Naive thymus-derived CD8-positive, alpha-beta T cell (primary cell): ENCODE measurements around the gene NT5DC4. TPM values are rescaled to one million over a fixed set of nuclear protein-coding genes. Genes with fewer than 3 reads are reported as not detected.

ENCODE experiments used
- ATAC-seq, 2 donors: fragments of 150-1000 bp; cut with Tn5 transposase in 1 of 2; sonication (Bioruptor Pico), chemical (Tn5 transposase) in 1 of 2; 1 replicate in 1 of 2; 2 replicates in 1 of 2; pipeline ENCODE4 v1.10.0; 2021; ENCODE audit warnings: mild to moderate bottlenecking in 2 of 2, moderate library complexity in 2 of 2
- POLR2A ChIA-PET: fragments of 350-600 bp; sonication (Branson Sonifier 250); formaldehyde crosslinking; loops from one replicate; lab custom pipeline; 2021; ENCODE audit warnings: antibody characterized with exemption; lab: Charles Lee
- DNase-seq, 10 donors: peaks; one replicate each; pipeline versions ENCODE4 v3.0.0 to v3.0.0-alpha.2; 2020 to 2022
- H3K27ac Mint-ChIP-seq, 10 donors: one replicate each; pipeline ENCODE4 v1.8.0; 2020 to 2022; ENCODE audit warnings: mild to moderate bottlenecking in 10 of 10, mixed read lengths in 10 of 10, moderate library complexity in 4 of 10, inconsistent platforms in 1 of 10
- H3K27me3 Mint-ChIP-seq, 5 donors: one replicate each; pipeline ENCODE4 v1.8.0; 2021 to 2022; ENCODE audit warnings: mixed read lengths in 5 of 5
- H3K36me3 Mint-ChIP-seq, 3 donors: one replicate each; pipeline ENCODE4 v1.8.0; 2020 to 2022; ENCODE audit warnings: mixed read lengths in 3 of 3, mild to moderate bottlenecking in 2 of 3, inconsistent platforms in 1 of 3
- H3K4me1 Mint-ChIP-seq, 4 donors: one replicate each; pipeline ENCODE4 v1.8.0; 2021 to 2022; ENCODE audit warnings: mixed read lengths in 4 of 4
- H3K4me3 Mint-ChIP-seq, 10 donors: one replicate each; pipeline ENCODE4 v1.8.0; 2020 to 2022; ENCODE audit warnings: mild to moderate bottlenecking in 10 of 10, mixed read lengths in 10 of 10, moderate library complexity in 6 of 10, inconsistent platforms in 1 of 10
- H3K9me3 Mint-ChIP-seq, 9 donors: one replicate each; pipeline ENCODE4 v1.8.0; 2020 to 2022; ENCODE audit warnings: mixed read lengths in 9 of 9, mild to moderate bottlenecking in 3 of 9, inconsistent platforms in 1 of 9, moderate library complexity in 1 of 9
- polyA plus RNA-seq, 3 donors: library from polyadenylated mRNA; unstranded; fragments of 300-500 nt; fragmentation: Illumina TruSeq; gene quantifications; one replicate each; pipeline ENCODE4 v1.2.3, GENCODE V29; 2021
- total RNA-seq, 8 experiments: library from RNA in 2 of 8; stranded (reverse) in 2 of 8; gene quantifications; one replicate each; pipeline ENCODE4 v1.2.3 and lab custom pipeline; 2021 to 2026

Gene NT5DC4
- total and polyA plus RNA-seq, 5 experiments from 2014 or later = not detected

GRCh38 chr2:112784199-112785189 lies 63.7 kb downstream of the NT5DC4 start, which contains the start of gene IL1A:
IL1A (minus strand) TSS chr2:112784493; CDS start chr2:112783770, 723 bp downstream.
- POLR2A ChIA-PET = no interaction called here
- Mint-ChIP-seq H3K4me1 (peaks cover 0 to 23% (median 0%) of the 10 kb centered on the region in 4 donors), H3K27ac (peak within 1 kb of the TSS in 1 of 10 donors; percentile 71), H3K9me3 (no peaks in the 10 kb centered on the region), H3K27me3 (peaks cover 1 to 37% (median 14%) of the 10 kb centered on the region in 5 donors), H3K36me3 (no peaks in the 10 kb centered on the region), H3K4me3 (peak within 1 kb of the TSS in 1 of 10 donors; percentile 50)
- peak in 1 of 2 donors; percentile 29 for ATAC-seq
- DNase-seq = no peak

DNA sequence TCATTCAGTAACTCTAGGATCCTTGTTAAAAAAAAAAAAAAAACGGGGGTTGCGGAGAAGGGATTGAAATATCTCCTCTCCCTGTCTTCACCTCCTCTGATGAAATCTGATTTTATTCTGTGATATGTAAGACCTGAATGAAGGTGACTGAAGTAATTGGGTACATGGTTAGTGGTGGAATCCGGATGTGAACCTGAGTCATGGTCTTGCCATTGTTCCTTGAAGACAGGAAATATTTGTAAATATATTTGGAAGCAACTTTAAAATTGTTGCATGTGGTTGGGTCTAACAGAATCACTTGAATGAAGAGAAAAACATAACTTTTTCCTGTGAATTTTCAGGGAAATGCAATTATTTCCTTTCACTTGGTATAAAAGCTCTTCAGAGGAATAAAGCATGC lies 66.5 kb downstream of the NT5DC4 start:
- Mint-ChIP-seq H3K4me1 (peaks cover 0 to 20% (median 0%) of the 10 kb centered on the region in 4 donors), H3K27me3 (peaks cover 1 to 37% (median 11%) of the 10 kb centered on the region in 5 donors), H3K36me3 (no peaks in the 10 kb centered on the region), H3K9me3 (peaks cover 0 to 3% (median 0%) of the 10 kb centered on the region in 9 donors), H3K4me3 (no peak overlapping the region), H3K27ac (no peak overlapping the region)
- no peak for DNase-seq
- POLR2A ChIA-PET = no interaction called here
- no peak for ATAC-seq

GRCh38 chr2:112787729-112788393 lies 67.0 kb downstream of the NT5DC4 start:
- no peak overlapping the region for H3K27ac Mint-ChIP-seq
- POLR2A ChIA-PET = no interaction called here
- H3K4me1 Mint-ChIP-seq = peaks cover 0 to 15% (median 0%) of the 10 kb centered on the region in 4 donors
- ATAC-seq (no peak), DNase-seq (no peak)
- no peak overlapping the region for H3K4me3 Mint-ChIP-seq
- H3K9me3 Mint-ChIP-seq = peaks cover 0 to 3% (median 0%) of the 10 kb centered on the region in 9 donors
- no peaks in the 10 kb centered on the region for H3K36me3 Mint-ChIP-seq
- H3K27me3 Mint-ChIP-seq = peaks cover 1 to 37% (median 11%) of the 10 kb centered on the region in 5 donors

DNA sequence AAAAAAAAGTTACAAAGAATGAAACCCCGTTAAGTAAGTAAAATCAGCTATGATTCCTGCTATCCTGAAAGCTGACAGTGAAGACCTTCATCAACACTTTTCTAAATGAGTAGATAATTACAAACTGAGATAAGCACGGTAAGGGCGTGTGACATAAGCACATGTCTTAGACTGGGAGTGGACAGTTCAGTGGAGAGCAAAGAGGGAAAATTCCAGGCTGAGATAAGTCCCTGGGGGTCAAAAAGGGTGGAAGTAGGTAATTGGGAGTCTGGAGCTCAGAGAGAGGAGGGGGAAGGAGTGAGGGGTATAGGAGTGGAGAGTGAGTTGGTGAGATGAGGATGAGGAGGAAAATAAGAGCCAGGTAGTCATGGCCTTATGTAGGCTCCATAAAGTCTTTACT lies 67.8 kb downstream of the NT5DC4 start:
- no peaks in the 10 kb centered on the region for H3K36me3 Mint-ChIP-seq
- H3K9me3 Mint-ChIP-seq = peaks cover 0 to 3% (median 0%) of the 10 kb centered on the region in 9 donors
- POLR2A ChIA-PET = no interaction called here
- H3K4me3 Mint-ChIP-seq = no peak overlapping the region
- H3K27ac Mint-ChIP-seq = no peak overlapping the region
- no peak for DNase-seq
- H3K4me1 Mint-ChIP-seq = peaks cover 0 to 14% (median 0%) of the 10 kb centered on the region in 4 donors
- peaks cover 1 to 32% (median 9%) of the 10 kb centered on the region in 5 donors for H3K27me3 Mint-ChIP-seq
- ATAC-seq = no peak

Other genes starting within 250 kb of the NT5DC4 start
- 10 to 100 TPM; 15.8 to 18.9 TPM for gene TTL, start 238.9 kb upstream of the NT5DC4 start, total RNA-seq
- 1 to 10 TPM; 1.7 to 3.3 (median 3.3) TPM for gene TTL, start 238.9 kb upstream of the NT5DC4 start, polyA plus RNA-seq
- 10 to 100 TPM; 28.5 to 33.8 TPM for gene POLR1B, start 178.6 kb upstream of the NT5DC4 start, total RNA-seq
- 10 to 100 TPM; 14.9 to 23.8 (median 17.5) TPM for gene POLR1B, start 178.6 kb upstream of the NT5DC4 start, polyA plus RNA-seq
- gene CHCHD5, start 136.4 kb upstream of the NT5DC4 start, total RNA-seq = 10 to 100 TPM; 20.8 to 27.1 TPM
- gene CHCHD5, start 136.4 kb upstream of the NT5DC4 start, polyA plus RNA-seq = 10 to 100 TPM; 43.6 to 61.7 (median 46.2) TPM
- 10 to 100 TPM; 71.2 to 75.6 TPM for gene SLC20A1, start 75.1 kb upstream of the NT5DC4 start, total RNA-seq
- gene SLC20A1, start 75.1 kb upstream of the NT5DC4 start, polyA plus RNA-seq = 10 to 100 TPM; 17.0 to 33.7 (median 21.2) TPM
- not detected for gene CKAP2L, start 43.6 kb downstream of the NT5DC4 start, total RNA-seq
- gene CKAP2L, start 43.6 kb downstream of the NT5DC4 start, polyA plus RNA-seq = not detected
- not detected for gene IL1A, start 63.5 kb downstream of the NT5DC4 start, total RNA-seq
- gene IL1A, start 63.5 kb downstream of the NT5DC4 start, polyA plus RNA-seq = not detected
- not detected for gene IL1B, start 115.8 kb downstream of the NT5DC4 start, total RNA-seq
- gene IL1B, start 115.8 kb downstream of the NT5DC4 start, polyA plus RNA-seq = not detected
- not detected for gene IL37, start 190.1 kb downstream of the NT5DC4 start, total RNA-seq
- gene IL37, start 190.1 kb downstream of the NT5DC4 start, polyA plus RNA-seq = not detected